Uterus (tissue), 2 donors: ENCODE measurements around the gene SCYGR3.

ENCODE experiments used
- POLR2A ChIP-seq, 2 donors: fragments of 450-650 bp; IDR thresholded peaks; one replicate each; pipeline ENCODE4 v1.6.1; 2016; ENCODE audit warnings: antibody characterized with exemption in 2 of 2, mild to moderate bottlenecking in 1 of 2, moderate library complexity in 1 of 2
- TF ChIP-seq, protein P1 (sequence below), 4 experiments: fragments of 200-600 bp in 2 of 4; fragments of 450-650 bp in 2 of 4; sonication (generic) in 2 of 4; IDR thresholded peaks; one replicate each; pipeline ENCODE4 v1.5.1; 2016 to 2019; ENCODE audit warnings: antibody characterized with exemption in 4 of 4, mild to moderate bottlenecking in 2 of 4, moderate library complexity in 1 of 4

DNA sequence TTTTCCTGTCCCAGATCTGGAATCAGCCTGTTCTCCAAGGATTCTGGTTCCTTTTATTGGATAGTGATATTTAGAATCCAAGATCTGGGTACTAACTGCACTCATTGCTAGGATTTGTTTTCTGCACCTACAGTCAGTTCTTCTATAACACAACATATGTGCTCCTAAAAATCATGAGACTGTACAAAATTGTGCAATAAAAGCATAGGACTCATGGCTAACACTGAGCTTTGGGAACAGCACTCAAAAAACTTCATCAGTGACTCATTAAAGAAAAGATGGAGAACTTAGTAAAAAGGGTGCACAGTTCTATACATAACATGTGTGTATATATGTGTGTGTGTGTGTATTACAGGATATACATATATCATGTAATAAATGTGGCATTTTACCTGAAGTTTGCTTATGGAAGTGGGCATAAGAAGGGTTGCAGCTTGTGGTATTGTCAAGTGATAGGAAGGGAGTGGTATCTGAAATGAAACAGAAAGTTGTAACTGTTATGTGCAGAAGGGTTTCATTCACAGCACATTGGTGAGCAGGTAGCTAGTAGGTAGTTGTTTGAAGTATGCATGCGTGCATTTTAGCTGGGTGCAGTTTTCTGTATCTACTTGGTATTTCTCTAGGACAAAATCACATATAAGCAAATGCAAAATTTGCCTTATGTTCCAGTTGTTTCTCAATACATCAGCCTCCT, 21.8 kb downstream of the SCYGR3 start:
- TF ChIP-seq, protein P1, sequence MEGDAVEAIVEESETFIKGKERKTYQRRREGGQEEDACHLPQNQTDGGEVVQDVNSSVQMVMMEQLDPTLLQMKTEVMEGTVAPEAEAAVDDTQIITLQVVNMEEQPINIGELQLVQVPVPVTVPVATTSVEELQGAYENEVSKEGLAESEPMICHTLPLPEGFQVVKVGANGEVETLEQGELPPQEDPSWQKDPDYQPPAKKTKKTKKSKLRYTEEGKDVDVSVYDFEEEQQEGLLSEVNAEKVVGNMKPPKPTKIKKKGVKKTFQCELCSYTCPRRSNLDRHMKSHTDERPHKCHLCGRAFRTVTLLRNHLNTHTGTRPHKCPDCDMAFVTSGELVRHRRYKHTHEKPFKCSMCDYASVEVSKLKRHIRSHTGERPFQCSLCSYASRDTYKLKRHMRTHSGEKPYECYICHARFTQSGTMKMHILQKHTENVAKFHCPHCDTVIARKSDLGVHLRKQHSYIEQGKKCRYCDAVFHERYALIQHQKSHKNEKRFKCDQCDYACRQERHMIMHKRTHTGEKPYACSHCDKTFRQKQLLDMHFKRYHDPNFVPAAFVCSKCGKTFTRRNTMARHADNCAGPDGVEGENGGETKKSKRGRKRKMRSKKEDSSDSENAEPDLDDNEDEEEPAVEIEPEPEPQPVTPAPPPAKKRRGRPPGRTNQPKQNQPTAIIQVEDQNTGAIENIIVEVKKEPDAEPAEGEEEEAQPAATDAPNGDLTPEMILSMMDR (IDR thresholded peaks at IDR 0.05), result no peak
- TF ChIP-seq POLR2A (IDR thresholded peaks at IDR 0.05), result no peak
